K562 (cell line): ENCODE data around the gene OR4K14. TPM values are rescaled to one million over a fixed set of nuclear protein-coding genes. Genes with fewer than 3 reads are reported as not detected.
"Not testable (repeated sequence)": the region's sequence is repeated elsewhere in the genome, so short reads cannot be mapped to it uniquely, and the experiment has no call there.

Experiments
- ATAC-seq: fragments of 200-7000 bp; cut with Tn5 transposase; 3 replicates; pipeline ENCODE4 v1.9.1; 2020; ENCODE audit warnings: moderate library complexity
- BruUV-seq: library from RNA; stranded (reverse); fragments of 400-500 nt; replicated peaks from 2 replicates; lab custom pipeline; 2021; lab: Mats Ljungman, UMichigan
- CTCF ChIA-PET: fragments of 300-600 bp; formaldehyde crosslinking; extraction: SDS; loops from one replicate; lab custom pipeline; 2021; ENCODE audit warnings: low intra/inter-chr PET ratio; lab: Yijun Ruan, JAX
- POLR2A ChIA-PET: fragments of 300-600, 350-650 bp; sonication (Branson Sonifier 250); formaldehyde crosslinking; extraction: SDS; loops from one replicate; lab custom pipeline; 2021; ENCODE audit warnings: antibody characterized with exemption, inconsistent platforms; lab: Yijun Ruan, JAX
- DNase-seq, 4 experiments: peaks; one replicate each; pipeline versions ENCODE4 v3.0.0 to v3.0.0-alpha.2; 2011 to 2018; ENCODE audit warnings: low spot score in 3 of 4, mixed read lengths in 3 of 4; ENCODE audit errors: extremely low read depth in 1 of 4
- FAIRE-seq: peaks from 2 replicates; lab custom pipeline; 2011; peaks lifted over from hg19 to GRCh38; lab: Jason Lieb, UNC
- H2AFZ ChIP-seq: 2 replicates; pipeline ENCODE4 v1.6.0; 2011; ENCODE audit warnings: low read depth, low read length, control low read depth, inconsistent platforms
- H3K27ac ChIP-seq: fragments of 200-600 bp; 3 replicates; pipeline ENCODE4 v1.8.0; 2011; ENCODE audit warnings: low read depth, mild to moderate bottlenecking, control low read depth, inconsistent platforms, low read length, moderate library complexity, mixed read lengths; ENCODE audit errors: extremely low read depth
- H3K27me3 ChIP-seq, 2 experiments: fragments of 300-600 bp in 1 of 2; 2 replicates in 1 of 2; 3 replicates in 1 of 2; pipeline versions ENCODE4 v1.6.0 to v1.8.0; 2011; ENCODE audit warnings: inconsistent platforms in 2 of 2, low read length in 2 of 2, mild to moderate bottlenecking in 1 of 2, mixed read lengths in 1 of 2, moderate library complexity in 1 of 2; ENCODE audit not compliant: control insufficient read depth in 2 of 2, insufficient read depth in 2 of 2
- H3K36me3 ChIP-seq: fragments of 300-600 bp; 3 replicates; pipeline ENCODE4 v1.8.0; 2011; ENCODE audit warnings: mild to moderate bottlenecking, low read length, inconsistent platforms; ENCODE audit not compliant: control insufficient read depth, insufficient read depth
- H3K4me1 ChIP-seq, 2 experiments: fragments of 200-600 bp in 1 of 2; replicated peaks in 1 of 2; 2 replicates in 1 of 2; 3 replicates in 1 of 2; pipeline versions ENCODE4 v1.5.1 to v1.8.0; 2011; ENCODE audit warnings: inconsistent platforms in 2 of 2, low read length in 2 of 2, mild to moderate bottlenecking in 1 of 2, mixed read lengths in 1 of 2, moderate library complexity in 1 of 2; ENCODE audit not compliant: control insufficient read depth in 2 of 2, insufficient read depth in 2 of 2
- H3K4me2 ChIP-seq: 2 replicates; pipeline ENCODE4 v1.6.1; 2011; ENCODE audit warnings: low read length, control low read depth, inconsistent platforms, mixed read lengths; ENCODE audit not compliant: insufficient read depth
- H3K4me3 ChIP-seq: fragments of 200-600 bp; sonication (generic), shearing (Covaris generic); 2 replicates; pipeline ENCODE4 v1.5.1; 2016; ENCODE audit warnings: control low read depth, inconsistent platforms
- H3K79me2 ChIP-seq: fragments of 200-600 bp; 3 replicates; pipeline ENCODE4 v1.8.0; 2011; ENCODE audit warnings: low read length, inconsistent platforms; ENCODE audit not compliant: control insufficient read depth, insufficient read depth
- H3K9ac ChIP-seq, 2 experiments: 2 replicates each; pipeline versions ENCODE4 v1.6.0 to v1.6.1; 2011; ENCODE audit warnings: low read depth in 2 of 2, low read length in 2 of 2, control low read depth in 1 of 2, inconsistent platforms in 1 of 2, mild to moderate bottlenecking in 1 of 2, mixed read lengths in 1 of 2; ENCODE audit not compliant: insufficient read depth in 1 of 2
- H3K9me1 ChIP-seq: one replicate; pipeline ENCODE4 v1.6.0; 2011; ENCODE audit warnings: inconsistent platforms, mild to moderate bottlenecking, low read length, moderate library complexity; ENCODE audit not compliant: control insufficient read depth, insufficient read depth
- H3K9me3 ChIP-seq: replicated peaks from 2 replicates; pipeline ENCODE4 v1.5.1; 2011; ENCODE audit warnings: low read depth, low read length, inconsistent platforms; ENCODE audit not compliant: control insufficient read depth, insufficient read depth
- H4K20me1 ChIP-seq: replicated peaks from 2 replicates; pipeline ENCODE4 v1.6.1; 2011; ENCODE audit warnings: low read length, inconsistent platforms, mixed read lengths; ENCODE audit not compliant: control insufficient read depth, insufficient read depth
- BMI1 ChIP-seq: fragments of 150-350 bp; IDR thresholded peaks from 2 replicates; pipeline ENCODE4 v1.6.1; 2014; ENCODE audit warnings: low read length
- ESRRA ChIP-seq: fragments of 450-650 bp; IDR thresholded peaks from 2 replicates; pipeline ENCODE4 v1.6.1; 2014; ENCODE audit warnings: low read depth, mild to moderate bottlenecking, moderate library complexity, borderline replicate concordance
- XRCC3 ChIP-seq: fragments of 450-650 bp; IDR thresholded peaks from 2 replicates; pipeline ENCODE4 v1.6.1; 2017; ENCODE audit warnings: mild to moderate bottlenecking, moderate library complexity
- ZNF717 ChIP-seq: fragments of 250-450 bp; sonication (Bioruptor Pico); IDR thresholded peaks from 2 replicates; pipeline ENCODE4 v1.5.0; 2021
- WGBS: fragments of 100-300 bp; shearing (Covaris generic); methylation state at CpG from one replicate; pipeline ENCODE4 v1.1.6; 2016; ENCODE audit warnings: low coverage, mixed read lengths; ENCODE audit not compliant: insufficient coverage; ENCODE audit errors: missing lambda C conversion rate; 5-methylcytosine and 5-hydroxymethylcytosine counted together
- in situ Hi-C: fragments of 300-500 bp; cut with MboI; formaldehyde crosslinking; loops from 4 replicates; pipeline ENCODE4 v1.15.0; 2018; ENCODE audit warnings: inconsistent platforms, mixed read lengths
- intact Hi-C: fragments of 100-400 bp; cut with micrococcal nuclease; formaldehyde crosslinking; loops from 2 replicates; pipeline ENCODE4 v1.14.2; 2022
- polyA plus RNA-seq, 8 experiments: library from polyadenylated mRNA; depleted of rRNA in 4 of 8; stranded (reverse) in 5 of 8; unstranded in 3 of 8; fragments of >200 nt; fragmentation: Nextera tagmentation in 2 of 8; fragmentation: Illumina TruSeq in 1 of 8; extraction: Ambion mirVana in 2 of 8; extraction: Trizol in 1 of 8; gene quantifications; 2 replicates each; pipeline versions ENCODE4 v1.2.1 to v1.2.3, GENCODE V29; 2011 to 2014; ENCODE audit warnings: inconsistent platforms in 1 of 8, missing spikeins in 1 of 8
- total RNA-seq, 7 experiments: library from RNA; depleted of rRNA in 6 of 7; stranded (reverse); fragments of >200 nt in 6 of 7; fragmentation: Illumina TruSeq in 2 of 7; extraction: Trizol in 2 of 7; gene quantifications; 2 replicates each; pipeline versions ENCODE4 v1.2.1 to v1.2.3, GENCODE V29; 2011 to 2021; ENCODE audit warnings: low replicate concordance in 1 of 7

OR4K14 gene
- total and polyA plus RNA-seq, 9 of the 15 experiments (the other 6 are each of a cell fraction or from before 2014, with no cell fraction given), result not detected

DNA sequence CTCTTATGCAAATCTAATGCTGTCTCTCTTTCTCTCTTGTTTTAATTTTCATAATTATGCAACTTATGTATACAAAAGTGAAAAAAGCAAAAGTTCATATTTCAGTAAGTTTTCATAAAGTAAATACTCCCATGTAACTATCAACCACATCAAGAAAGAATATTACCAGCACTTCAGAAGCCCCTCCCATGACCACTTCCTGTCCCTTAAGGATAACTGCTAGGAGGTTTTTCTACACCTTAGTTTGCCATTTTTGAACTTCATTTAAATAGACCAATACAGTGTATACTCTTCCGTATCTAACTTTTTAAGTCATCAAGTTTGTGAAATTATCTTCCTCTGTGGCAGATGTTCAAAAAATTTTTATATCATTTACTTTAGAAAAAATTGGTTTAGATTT, 44.3 kb downstream of the OR4K14 start:
- in situ Hi-C loops, result no loop called here
- CTCF ChIA-PET, result no interaction called here

DNA sequence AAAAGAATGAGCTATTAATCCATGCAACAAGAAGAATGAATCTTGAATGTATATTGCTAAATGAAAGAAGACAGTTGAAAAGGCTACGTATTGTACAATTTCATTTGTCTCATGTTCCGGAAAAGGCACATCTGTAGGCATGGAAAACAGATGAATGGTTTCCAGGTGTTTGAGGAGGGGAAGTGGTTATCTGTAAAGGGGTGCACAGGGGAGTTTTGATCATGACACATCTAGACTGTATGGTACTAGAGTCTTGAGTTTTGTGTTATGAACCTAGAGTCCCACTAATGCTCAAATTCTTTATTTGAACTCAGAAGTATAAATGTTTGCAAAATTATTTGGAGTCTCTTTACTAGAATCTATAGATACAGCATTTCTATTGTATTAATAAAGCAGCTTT, 49.4 kb downstream of the OR4K14 start:
- H3K4me1 ChIP-seq, DNase-seq, H3K4me2 ChIP-seq, H3K4me3 ChIP-seq, H3K9me3 ChIP-seq, intact Hi-C loops, CTCF ChIA-PET, H3K27ac ChIP-seq, POLR2A ChIA-PET, H3K36me3 ChIP-seq, H4K20me1 ChIP-seq, H3K9ac ChIP-seq, H2AFZ ChIP-seq, ATAC-seq, BruUV-seq, H3K79me2 ChIP-seq, FAIRE-seq, H3K9me1 ChIP-seq, in situ Hi-C loops, H3K27me3 ChIP-seq: not testable (repeated sequence)
- WGBS, result 43% methylated on average over 2 of the region's 2 CpGs

More for the DNA sequence above, 44.3 kb downstream of the OR4K14 start:
- intact Hi-C loops, result no loop called here
- Histone ChIP-seq H3K27ac (no peak overlapping the region), H3K4me1 (no peaks in the 10 kb centered on the region), H3K4me3 (no peak overlapping the region), H3K27me3 (no peaks in the 10 kb centered on the region), H4K20me1 (no peaks in the 10 kb centered on the region), H3K79me2 (no peaks in the 10 kb centered on the region), H3K4me2 (no peak overlapping the region), H3K9me3 (no peaks in the 10 kb centered on the region), H3K9ac (no peak overlapping the region), H2AFZ (no peak overlapping the region), H3K9me1 (no peaks in the 10 kb centered on the region), H3K36me3 (no peaks in the 10 kb centered on the region)
- 23% methylated on average over 1 of the region's 1 CpG for WGBS
- TF ChIP-seq XRCC3 (no peak), ESRRA (no peak), ZNF717 (no peak), BMI1 (no peak)
- ATAC-seq (no peak), DNase-seq (peak in 1 of 4 experiments; percentile 1), FAIRE-seq (no peak)
- BruUV-seq, result no TSS peak
- POLR2A ChIA-PET, result no interaction called here

Other genes with a start within 250 kb of the OR4K14 start
Only the 7 nearest of the 15 such genes appear.
- not detected in 2 replicates for gene OR4K5, start 98.7 kb downstream of the OR4K14 start, total RNA-seq (2014; rRNA removed)
- gene OR4K5, start 98.7 kb downstream of the OR4K14 start, total RNA-seq (2014; rRNA removed; fragmentation: Illumina TruSeq; extraction: Trizol), result not detected in 2 replicates
- not detected in 2 replicates for gene OR4K5, start 98.7 kb downstream of the OR4K14 start, total RNA-seq (2015; rRNA removed; fragmentation: Illumina TruSeq; extraction: Trizol)
- gene OR4K5, start 98.7 kb downstream of the OR4K14 start, total RNA-seq (2021), result not detected in 2 replicates
- not detected in 2 replicates for gene OR4K5, start 98.7 kb downstream of the OR4K14 start, polyA plus RNA-seq (2011; rRNA removed)
- gene OR4K5, start 98.7 kb downstream of the OR4K14 start, polyA plus RNA-seq (2014; fragmentation: Illumina TruSeq; extraction: Trizol), result not detected in 2 replicates
- gene OR4K5, start 98.7 kb downstream of the OR4K14 start, polyA plus RNA-seq (2014; fragmentation: Nextera tagmentation; extraction: Ambion mirVana), result not detected
- not detected in 2 replicates for gene OR4K5, start 98.7 kb downstream of the OR4K14 start, polyA plus RNA-seq (2014; rRNA removed)
- gene OR4K1, start 88.4 kb downstream of the OR4K14 start, total RNA-seq (2014; rRNA removed), result not detected in 2 replicates
- gene OR4K1, start 88.4 kb downstream of the OR4K14 start, total RNA-seq (2014; rRNA removed; fragmentation: Illumina TruSeq; extraction: Trizol), result not detected in 2 replicates
- not detected in 2 replicates for gene OR4K1, start 88.4 kb downstream of the OR4K14 start, total RNA-seq (2015; rRNA removed; fragmentation: Illumina TruSeq; extraction: Trizol)
- not detected in 2 replicates for gene OR4K1, start 88.4 kb downstream of the OR4K14 start, total RNA-seq (2021)
- not detected in 2 replicates for gene OR4K1, start 88.4 kb downstream of the OR4K14 start, polyA plus RNA-seq (2011; rRNA removed)
- gene OR4K1, start 88.4 kb downstream of the OR4K14 start, polyA plus RNA-seq (2014; fragmentation: Illumina TruSeq; extraction: Trizol), result not detected in 2 replicates
- gene OR4K1, start 88.4 kb downstream of the OR4K14 start, polyA plus RNA-seq (2014; fragmentation: Nextera tagmentation; extraction: Ambion mirVana), result not detected
- not detected in 2 replicates for gene OR4K1, start 88.4 kb downstream of the OR4K14 start, polyA plus RNA-seq (2014; rRNA removed)
- gene OR4K15, start 43.7 kb downstream of the OR4K14 start, total RNA-seq (2014; rRNA removed), result not detected in 2 replicates
- not detected in 2 replicates for gene OR4K15, start 43.7 kb downstream of the OR4K14 start, total RNA-seq (2014; rRNA removed; fragmentation: Illumina TruSeq; extraction: Trizol)
- not detected in 2 replicates for gene OR4K15, start 43.7 kb downstream of the OR4K14 start, total RNA-seq (2015; rRNA removed; fragmentation: Illumina TruSeq; extraction: Trizol)
- not detected in 2 replicates for gene OR4K15, start 43.7 kb downstream of the OR4K14 start, total RNA-seq (2021)
- not detected in 2 replicates for gene OR4K15, start 43.7 kb downstream of the OR4K14 start, polyA plus RNA-seq (2011; rRNA removed)
- gene OR4K15, start 43.7 kb downstream of the OR4K14 start, polyA plus RNA-seq (2014; fragmentation: Illumina TruSeq; extraction: Trizol), result not detected in 2 replicates
- gene OR4K15, start 43.7 kb downstream of the OR4K14 start, polyA plus RNA-seq (2014; fragmentation: Nextera tagmentation; extraction: Ambion mirVana), result not detected
- gene OR4K15, start 43.7 kb downstream of the OR4K14 start, polyA plus RNA-seq (2014; rRNA removed), result not detected in 2 replicates
- gene OR4Q2, start 17.1 kb downstream of the OR4K14 start, total RNA-seq (2014; rRNA removed), result not detected in 2 replicates
- gene OR4Q2, start 17.1 kb downstream of the OR4K14 start, total RNA-seq (2014; rRNA removed; fragmentation: Illumina TruSeq; extraction: Trizol), result not detected in 2 replicates
- gene OR4Q2, start 17.1 kb downstream of the OR4K14 start, total RNA-seq (2015; rRNA removed; fragmentation: Illumina TruSeq; extraction: Trizol), result not detected in 2 replicates
- gene OR4Q2, start 17.1 kb downstream of the OR4K14 start, total RNA-seq (2021), result not detected in 2 replicates
- not detected in 2 replicates for gene OR4Q2, start 17.1 kb downstream of the OR4K14 start, polyA plus RNA-seq (2011; rRNA removed)
- gene OR4Q2, start 17.1 kb downstream of the OR4K14 start, polyA plus RNA-seq (2014; fragmentation: Illumina TruSeq; extraction: Trizol), result not detected in 2 replicates
- gene OR4Q2, start 17.1 kb downstream of the OR4K14 start, polyA plus RNA-seq (2014; fragmentation: Nextera tagmentation; extraction: Ambion mirVana), result not detected
- gene OR4Q2, start 17.1 kb downstream of the OR4K14 start, polyA plus RNA-seq (2014; rRNA removed), result not detected in 2 replicates
- gene OR4K13, start 16.7 kb upstream of the OR4K14 start, total RNA-seq (2014; rRNA removed), result not detected in 2 replicates
- gene OR4K13, start 16.7 kb upstream of the OR4K14 start, total RNA-seq (2014; rRNA removed; fragmentation: Illumina TruSeq; extraction: Trizol), result not detected in 2 replicates
- gene OR4K13, start 16.7 kb upstream of the OR4K14 start, total RNA-seq (2015; rRNA removed; fragmentation: Illumina TruSeq; extraction: Trizol), result not detected in 2 replicates
- gene OR4K13, start 16.7 kb upstream of the OR4K14 start, total RNA-seq (2021), result not detected in 2 replicates
- not detected in 2 replicates for gene OR4K13, start 16.7 kb upstream of the OR4K14 start, polyA plus RNA-seq (2011; rRNA removed)
- not detected in 2 replicates for gene OR4K13, start 16.7 kb upstream of the OR4K14 start, polyA plus RNA-seq (2014; fragmentation: Illumina TruSeq; extraction: Trizol)
- not detected for gene OR4K13, start 16.7 kb upstream of the OR4K14 start, polyA plus RNA-seq (2014; fragmentation: Nextera tagmentation; extraction: Ambion mirVana)
- not detected in 2 replicates for gene OR4K13, start 16.7 kb upstream of the OR4K14 start, polyA plus RNA-seq (2014; rRNA removed)
- gene OR4L1, start 40.7 kb upstream of the OR4K14 start, total RNA-seq (2014; rRNA removed), result not detected in 2 replicates
- not detected in 2 replicates for gene OR4L1, start 40.7 kb upstream of the OR4K14 start, total RNA-seq (2014; rRNA removed; fragmentation: Illumina TruSeq; extraction: Trizol)
- gene OR4L1, start 40.7 kb upstream of the OR4K14 start, total RNA-seq (2015; rRNA removed; fragmentation: Illumina TruSeq; extraction: Trizol), result not detected in 2 replicates
- gene OR4L1, start 40.7 kb upstream of the OR4K14 start, total RNA-seq (2021), result not detected in 2 replicates
- not detected in 2 replicates for gene OR4L1, start 40.7 kb upstream of the OR4K14 start, polyA plus RNA-seq (2011; rRNA removed)
- gene OR4L1, start 40.7 kb upstream of the OR4K14 start, polyA plus RNA-seq (2014; fragmentation: Illumina TruSeq; extraction: Trizol), result not detected in 2 replicates
- not detected for gene OR4L1, start 40.7 kb upstream of the OR4K14 start, polyA plus RNA-seq (2014; fragmentation: Nextera tagmentation; extraction: Ambion mirVana)
- not detected in 2 replicates for gene OR4L1, start 40.7 kb upstream of the OR4K14 start, polyA plus RNA-seq (2014; rRNA removed)
- gene OR4K17, start 91.4 kb upstream of the OR4K14 start, total RNA-seq (2014; rRNA removed), result not detected in 2 replicates
- not detected in 2 replicates for gene OR4K17, start 91.4 kb upstream of the OR4K14 start, total RNA-seq (2014; rRNA removed; fragmentation: Illumina TruSeq; extraction: Trizol)
- gene OR4K17, start 91.4 kb upstream of the OR4K14 start, total RNA-seq (2015; rRNA removed; fragmentation: Illumina TruSeq; extraction: Trizol), result not detected in 2 replicates
- not detected in 2 replicates for gene OR4K17, start 91.4 kb upstream of the OR4K14 start, total RNA-seq (2021)
- gene OR4K17, start 91.4 kb upstream of the OR4K14 start, polyA plus RNA-seq (2011; rRNA removed), result not detected in 2 replicates
- not detected in 2 replicates for gene OR4K17, start 91.4 kb upstream of the OR4K14 start, polyA plus RNA-seq (2014; fragmentation: Illumina TruSeq; extraction: Trizol)
- not detected for gene OR4K17, start 91.4 kb upstream of the OR4K14 start, polyA plus RNA-seq (2014; fragmentation: Nextera tagmentation; extraction: Ambion mirVana)
- not detected in 2 replicates for gene OR4K17, start 91.4 kb upstream of the OR4K14 start, polyA plus RNA-seq (2014; rRNA removed)